SK-N-SH treated with all-trans-retinoic acid at 6 μM for 48 hours (cell line): ENCODE results near the gene VPS33B.

Experiments used
- ATAC-seq: fragments of 200-7000 bp; cut with Tn5 transposase; 3 replicates; pipeline ENCODE4 v1.9.1; 2020; ENCODE audit warnings: mild to moderate bottlenecking, moderate library complexity
- ARNTL ChIP-seq: fragments of 450-650 bp; formaldehyde crosslinking; IDR thresholded peaks from 2 replicates; pipeline ENCODE4 v1.5.0; 2020; ENCODE audit warnings: low read depth, mild to moderate bottlenecking, moderate library complexity, borderline replicate concordance
- BACH2 ChIP-seq: fragments of 250-450 bp; sonication (Bioruptor Pico); IDR thresholded peaks from 2 replicates; pipeline ENCODE4 v1.9.0; 2021; ENCODE audit warnings: mild to moderate bottlenecking, borderline replicate concordance
- CSDC2 ChIP-seq: fragments of 250-450 bp; sonication (Bioruptor Pico); IDR thresholded peaks from 2 replicates; pipeline ENCODE4 v1.5.0; 2020; ENCODE audit warnings: mild to moderate bottlenecking, moderate library complexity
- ESRRG ChIP-seq: fragments of 250-450 bp; sonication (Bioruptor Pico); IDR thresholded peaks from 2 replicates; pipeline ENCODE4 v1.6.1; 2021; ENCODE audit warnings: mild to moderate bottlenecking
- GLIS3 ChIP-seq: fragments of 250-450 bp; sonication (Bioruptor Pico); IDR thresholded peaks from 2 replicates; pipeline ENCODE4 v1.5.0; 2020; ENCODE audit warnings: mild to moderate bottlenecking, moderate library complexity
- ISL1 ChIP-seq: fragments of 250-450 bp; sonication (Bioruptor Pico); IDR thresholded peaks from 2 replicates; pipeline ENCODE4 v2.1.2; 2022; ENCODE audit warnings: mild to moderate bottlenecking, moderate library complexity
- OSR1 ChIP-seq: fragments of 250-450 bp; sonication (Bioruptor Pico); IDR thresholded peaks from 2 replicates; pipeline ENCODE4 v1.8.0; 2022; ENCODE audit warnings: moderate library complexity, mild to moderate bottlenecking, inconsistent platforms
- PPARA ChIP-seq: fragments of 250-450 bp; sonication (Bioruptor Pico); IDR thresholded peaks from 2 replicates; pipeline ENCODE4 v1.5.0; 2020; ENCODE audit warnings: mild to moderate bottlenecking, borderline replicate concordance
- RARB ChIP-seq: fragments of 250-450 bp; sonication (Bioruptor Pico); IDR thresholded peaks from 2 replicates; pipeline ENCODE4 v1.8.0; 2021; ENCODE audit warnings: mild to moderate bottlenecking, moderate library complexity
- TCF4 ChIP-seq: fragments of 250-450 bp; sonication (Bioruptor Pico); IDR thresholded peaks from 2 replicates; pipeline ENCODE4 v1.8.0; 2021; ENCODE audit warnings: mild to moderate bottlenecking, moderate library complexity, borderline replicate concordance
- TOX ChIP-seq: fragments of 250-450 bp; sonication (Bioruptor Pico); IDR thresholded peaks from 2 replicates; pipeline ENCODE4 v1.8.0; 2021; ENCODE audit warnings: mild to moderate bottlenecking, moderate library complexity, borderline replicate concordance
- ZC3H10 ChIP-seq: fragments of 250-450 bp; sonication (Bioruptor Pico); IDR thresholded peaks from 2 replicates; pipeline ENCODE4 v1.5.1; 2021; ENCODE audit warnings: mild to moderate bottlenecking, moderate library complexity
- ZFP3 ChIP-seq: fragments of 250-450 bp; sonication (Bioruptor Pico); IDR thresholded peaks from 2 replicates; pipeline ENCODE4 v1.5.0; 2020; ENCODE audit warnings: mild to moderate bottlenecking, moderate library complexity
- ZFP30 ChIP-seq: fragments of 450-650 bp; formaldehyde crosslinking; IDR thresholded peaks from 2 replicates; pipeline ENCODE4 v1.5.0; 2022; ENCODE audit warnings: mild to moderate bottlenecking, moderate library complexity
- ZNF565 ChIP-seq: fragments of 450-650 bp; formaldehyde crosslinking; conservative IDR thresholded peaks from 2 replicates; pipeline ENCODE4 v1.5.0; 2020; ENCODE audit warnings: low read depth, mild to moderate bottlenecking, moderate library complexity
- ZNF70 ChIP-seq: fragments of 450-650 bp; formaldehyde crosslinking; IDR thresholded peaks from 2 replicates; pipeline ENCODE4 v1.5.0; 2020; ENCODE audit warnings: mild to moderate bottlenecking, moderate library complexity
- ZNF8 ChIP-seq: fragments of 450-650 bp; formaldehyde crosslinking; IDR thresholded peaks from 2 replicates; pipeline ENCODE4 v1.5.0; 2020; ENCODE audit warnings: mild to moderate bottlenecking, moderate library complexity
- TF ChIP-seq, protein P1 (sequence below): fragments of 250-450 bp; sonication (Bioruptor Pico); IDR thresholded peaks from 2 replicates; pipeline ENCODE4 v1.5.1; 2021; ENCODE audit warnings: mild to moderate bottlenecking, moderate library complexity
- TF ChIP-seq, protein P2 (sequence below): fragments of 250-450 bp; sonication (Bioruptor Pico); IDR thresholded peaks from 2 replicates; pipeline ENCODE4 v1.8.0; 2021; ENCODE audit warnings: low read depth, mild to moderate bottlenecking, moderate library complexity, borderline replicate concordance
- TF ChIP-seq, protein P3 (sequence below): fragments of 250-450 bp; sonication (Bioruptor Pico); IDR thresholded peaks from 2 replicates; pipeline ENCODE4 v1.5.0; 2020; ENCODE audit warnings: mild to moderate bottlenecking, moderate library complexity
- TF ChIP-seq, protein P4 (sequence below): fragments of 250-450 bp; sonication (Bioruptor Pico); IDR thresholded peaks from 2 replicates; pipeline ENCODE4 v1.8.0; 2020; ENCODE audit warnings: mild to moderate bottlenecking, moderate library complexity, borderline replicate concordance
- TF ChIP-seq, protein P5 (sequence below): fragments of 250-450 bp; sonication (Bioruptor Pico); IDR thresholded peaks from 2 replicates; pipeline ENCODE4 v1.5.1; 2020; ENCODE audit warnings: low read depth, mild to moderate bottlenecking, moderate library complexity

The VPS33B gene

DNA sequence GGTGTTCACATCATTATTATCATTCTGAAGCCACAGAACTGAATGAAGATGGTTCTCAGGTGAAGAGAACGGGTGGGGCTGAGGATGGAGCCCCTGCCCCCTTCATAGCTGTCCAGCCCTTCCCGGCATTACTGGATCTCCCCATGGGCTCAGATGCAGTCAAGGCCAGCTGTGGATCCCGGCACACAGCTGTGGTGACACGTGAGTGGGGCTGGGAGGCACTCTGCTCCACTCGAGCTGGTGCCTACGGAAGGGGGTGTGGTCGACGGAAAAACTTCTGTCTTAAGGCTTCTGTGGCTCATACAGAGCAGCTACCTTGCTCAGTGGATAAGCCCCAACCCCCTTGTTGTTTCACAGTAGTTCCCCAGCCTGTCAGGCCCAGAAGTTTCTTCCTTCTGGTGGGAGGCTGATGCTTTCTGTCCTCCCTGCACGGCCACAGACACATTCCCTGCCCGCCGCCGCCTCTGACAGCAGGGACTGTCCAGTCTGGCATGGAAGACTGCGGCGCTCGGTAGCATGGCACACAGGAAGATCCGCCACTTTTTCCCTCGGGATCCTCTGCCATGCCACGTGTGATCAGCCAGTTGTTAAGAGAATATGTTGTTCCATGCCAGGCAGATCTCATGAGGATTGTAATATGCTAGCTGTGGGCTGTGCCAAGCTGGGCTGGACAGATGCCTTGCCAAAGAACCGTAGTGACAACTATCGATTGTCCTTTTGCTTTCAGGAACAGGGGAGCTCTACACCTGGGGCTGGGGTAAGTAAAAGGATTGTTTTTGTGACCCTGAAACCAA, 61.9 kb downstream of the VPS33B start:
- ATAC-seq: no peak

DNA sequence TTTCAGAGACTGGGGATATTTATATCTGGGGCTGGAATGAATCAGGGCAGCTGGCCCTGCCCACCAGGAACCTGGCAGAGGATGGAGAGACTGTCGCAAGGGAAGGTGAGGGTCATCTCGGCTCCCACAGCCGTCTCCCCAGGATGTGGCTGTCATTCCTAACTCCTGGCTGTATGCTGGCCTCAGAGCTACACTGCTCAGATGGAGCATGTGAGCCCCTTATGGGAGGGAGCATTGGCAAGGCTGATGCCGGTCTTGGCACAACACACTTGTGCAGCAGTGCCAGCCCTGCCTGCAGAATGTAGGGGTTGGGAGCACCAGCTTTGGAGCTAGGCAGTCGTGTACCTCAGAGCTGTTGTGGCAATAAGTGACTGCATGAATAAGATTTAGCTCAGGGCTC, 62.5 kb downstream of the VPS33B start:
- TF ChIP-seq TOX (CRISPR knock-in tag) (no peak), ZC3H10 (CRISPR knock-in tag) (no peak), OSR1 (no peak), RARB (CRISPR knock-in tag) (no peak), ARNTL (CRISPR knock-in tag) (no peak), ISL1 (CRISPR knock-in tag) (no peak), ZFP3 (CRISPR knock-in tag) (no peak), ESRRG (no peak), ZNF70 (CRISPR knock-in tag) (no peak), ZFP30 (CRISPR knock-in tag) (no peak), ZNF8 (no peak), TCF4 (CRISPR knock-in tag) (no peak), GLIS3 (CRISPR knock-in tag) (no peak)
- TF ChIP-seq, protein P1, sequence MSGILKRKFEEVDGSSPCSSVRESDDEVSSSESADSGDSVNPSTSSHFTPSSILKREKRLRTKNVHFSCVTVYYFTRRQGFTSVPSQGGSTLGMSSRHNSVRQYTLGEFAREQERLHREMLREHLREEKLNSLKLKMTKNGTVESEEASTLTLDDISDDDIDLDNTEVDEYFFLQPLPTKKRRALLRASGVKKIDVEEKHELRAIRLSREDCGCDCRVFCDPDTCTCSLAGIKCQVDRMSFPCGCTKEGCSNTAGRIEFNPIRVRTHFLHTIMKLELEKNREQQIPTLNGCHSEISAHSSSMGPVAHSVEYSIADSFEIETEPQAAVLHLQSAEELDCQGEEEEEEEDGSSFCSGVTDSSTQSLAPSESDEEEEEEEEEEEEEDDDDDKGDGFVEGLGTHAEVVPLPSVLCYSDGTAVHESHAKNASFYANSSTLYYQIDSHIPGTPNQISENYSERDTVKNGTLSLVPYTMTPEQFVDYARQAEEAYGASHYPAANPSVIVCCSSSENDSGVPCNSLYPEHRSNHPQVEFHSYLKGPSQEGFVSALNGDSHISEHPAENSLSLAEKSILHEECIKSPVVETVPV: no peak
- TF ChIP-seq, protein P2, sequence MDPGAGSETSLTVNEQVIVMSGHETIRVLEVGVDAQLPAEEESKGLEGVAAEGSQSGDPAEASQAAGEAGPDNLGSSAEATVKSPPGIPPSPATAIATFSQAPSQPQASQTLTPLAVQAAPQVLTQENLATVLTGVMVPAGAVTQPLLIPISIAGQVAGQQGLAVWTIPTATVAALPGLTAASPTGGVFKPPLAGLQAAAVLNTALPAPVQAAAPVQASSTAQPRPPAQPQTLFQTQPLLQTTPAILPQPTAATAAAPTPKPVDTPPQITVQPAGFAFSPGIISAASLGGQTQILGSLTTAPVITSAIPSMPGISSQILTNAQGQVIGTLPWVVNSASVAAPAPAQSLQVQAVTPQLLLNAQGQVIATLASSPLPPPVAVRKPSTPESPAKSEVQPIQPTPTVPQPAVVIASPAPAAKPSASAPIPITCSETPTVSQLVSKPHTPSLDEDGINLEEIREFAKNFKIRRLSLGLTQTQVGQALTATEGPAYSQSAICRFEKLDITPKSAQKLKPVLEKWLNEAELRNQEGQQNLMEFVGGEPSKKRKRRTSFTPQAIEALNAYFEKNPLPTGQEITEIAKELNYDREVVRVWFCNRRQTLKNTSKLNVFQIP: no peak
- TF ChIP-seq, all 23 proteins: peak for 0

More for the DNA sequence above, 61.9 kb downstream of the VPS33B start:
- TF ChIP-seq ZFP3 (CRISPR knock-in tag) (no peak), ZNF565 (CRISPR knock-in tag) (no peak), PPARA (no peak), GLIS3 (CRISPR knock-in tag) (no peak), TOX (CRISPR knock-in tag) (no peak), ISL1 (CRISPR knock-in tag) (no peak), BACH2 (CRISPR knock-in tag) (no peak), ZNF8 (no peak), ARNTL (CRISPR knock-in tag) (no peak), ESRRG (no peak), CSDC2 (no peak), ZNF70 (CRISPR knock-in tag) (no peak)
- TF ChIP-seq, protein P3, sequence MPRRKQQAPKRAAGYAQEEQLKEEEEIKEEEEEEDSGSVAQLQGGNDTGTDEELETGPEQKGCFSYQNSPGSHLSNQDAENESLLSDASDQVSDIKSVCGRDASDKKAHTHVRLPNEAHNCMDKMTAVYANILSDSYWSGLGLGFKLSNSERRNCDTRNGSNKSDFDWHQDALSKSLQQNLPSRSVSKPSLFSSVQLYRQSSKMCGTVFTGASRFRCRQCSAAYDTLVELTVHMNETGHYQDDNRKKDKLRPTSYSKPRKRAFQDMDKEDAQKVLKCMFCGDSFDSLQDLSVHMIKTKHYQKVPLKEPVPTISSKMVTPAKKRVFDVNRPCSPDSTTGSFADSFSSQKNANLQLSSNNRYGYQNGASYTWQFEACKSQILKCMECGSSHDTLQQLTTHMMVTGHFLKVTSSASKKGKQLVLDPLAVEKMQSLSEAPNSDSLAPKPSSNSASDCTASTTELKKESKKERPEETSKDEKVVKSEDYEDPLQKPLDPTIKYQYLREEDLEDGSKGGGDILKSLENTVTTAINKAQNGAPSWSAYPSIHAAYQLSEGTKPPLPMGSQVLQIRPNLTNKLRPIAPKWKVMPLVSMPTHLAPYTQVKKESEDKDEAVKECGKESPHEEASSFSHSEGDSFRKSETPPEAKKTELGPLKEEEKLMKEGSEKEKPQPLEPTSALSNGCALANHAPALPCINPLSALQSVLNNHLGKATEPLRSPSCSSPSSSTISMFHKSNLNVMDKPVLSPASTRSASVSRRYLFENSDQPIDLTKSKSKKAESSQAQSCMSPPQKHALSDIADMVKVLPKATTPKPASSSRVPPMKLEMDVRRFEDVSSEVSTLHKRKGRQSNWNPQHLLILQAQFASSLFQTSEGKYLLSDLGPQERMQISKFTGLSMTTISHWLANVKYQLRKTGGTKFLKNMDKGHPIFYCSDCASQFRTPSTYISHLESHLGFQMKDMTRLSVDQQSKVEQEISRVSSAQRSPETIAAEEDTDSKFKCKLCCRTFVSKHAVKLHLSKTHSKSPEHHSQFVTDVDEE (CRISPR knock-in tag): no peak
- TF ChIP-seq, protein P4, sequence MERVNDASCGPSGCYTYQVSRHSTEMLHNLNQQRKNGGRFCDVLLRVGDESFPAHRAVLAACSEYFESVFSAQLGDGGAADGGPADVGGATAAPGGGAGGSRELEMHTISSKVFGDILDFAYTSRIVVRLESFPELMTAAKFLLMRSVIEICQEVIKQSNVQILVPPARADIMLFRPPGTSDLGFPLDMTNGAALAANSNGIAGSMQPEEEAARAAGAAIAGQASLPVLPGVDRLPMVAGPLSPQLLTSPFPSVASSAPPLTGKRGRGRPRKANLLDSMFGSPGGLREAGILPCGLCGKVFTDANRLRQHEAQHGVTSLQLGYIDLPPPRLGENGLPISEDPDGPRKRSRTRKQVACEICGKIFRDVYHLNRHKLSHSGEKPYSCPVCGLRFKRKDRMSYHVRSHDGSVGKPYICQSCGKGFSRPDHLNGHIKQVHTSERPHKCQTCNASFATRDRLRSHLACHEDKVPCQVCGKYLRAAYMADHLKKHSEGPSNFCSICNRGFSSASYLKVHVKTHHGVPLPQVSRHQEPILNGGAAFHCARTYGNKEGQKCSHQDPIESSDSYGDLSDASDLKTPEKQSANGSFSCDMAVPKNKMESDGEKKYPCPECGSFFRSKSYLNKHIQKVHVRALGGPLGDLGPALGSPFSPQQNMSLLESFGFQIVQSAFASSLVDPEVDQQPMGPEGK (CRISPR knock-in tag): no peak
- TF ChIP-seq, protein P5, sequence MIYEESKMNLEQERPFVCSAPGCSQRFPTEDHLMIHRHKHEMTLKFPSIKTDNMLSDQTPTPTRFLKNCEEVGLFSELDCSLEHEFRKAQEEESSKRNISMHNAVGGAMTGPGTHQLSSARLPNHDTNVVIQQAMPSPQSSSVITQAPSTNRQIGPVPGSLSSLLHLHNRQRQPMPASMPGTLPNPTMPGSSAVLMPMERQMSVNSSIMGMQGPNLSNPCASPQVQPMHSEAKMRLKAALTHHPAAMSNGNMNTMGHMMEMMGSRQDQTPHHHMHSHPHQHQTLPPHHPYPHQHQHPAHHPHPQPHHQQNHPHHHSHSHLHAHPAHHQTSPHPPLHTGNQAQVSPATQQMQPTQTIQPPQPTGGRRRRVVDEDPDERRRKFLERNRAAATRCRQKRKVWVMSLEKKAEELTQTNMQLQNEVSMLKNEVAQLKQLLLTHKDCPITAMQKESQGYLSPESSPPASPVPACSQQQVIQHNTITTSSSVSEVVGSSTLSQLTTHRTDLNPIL (CRISPR knock-in tag): no peak

More for the DNA sequence above, 62.5 kb downstream of the VPS33B start:
- no peak for ATAC-seq
